K562 (cell line): ENCODE measurements around the gene LRRC25. TPM values are rescaled to one million over a fixed set of nuclear protein-coding genes. Genes with fewer than 3 reads are reported as not detected.

Experiments used
- ADNP ChIP-seq: fragments of 200-800 bp; sonication (Bioruptor generic); IDR thresholded peaks from 2 replicates; pipeline ENCODE4 v1.6.1; 2016; ENCODE audit warnings: missing genetic modification characterization, missing compliant biosample characterization
- CBFA2T3 ChIP-seq: fragments of 450-650 bp; IDR thresholded peaks from 2 replicates; pipeline ENCODE4 v1.6.1; 2017
- CREM ChIP-seq: IDR thresholded peaks from 2 replicates; pipeline ENCODE4 v1.6.1; 2014; ENCODE audit warnings: antibody characterized with exemption, low read depth
- EP300 ChIP-seq: IDR thresholded peaks from 2 replicates; pipeline ENCODE4 v1.6.1; 2012; ENCODE audit warnings: low read length, improper control_type of control experiment
- FOXJ2 ChIP-seq: fragments of 200-800 bp; sonication (Bioruptor generic); IDR thresholded peaks from 2 replicates; pipeline ENCODE4 v1.6.1; 2016; ENCODE audit warnings: missing genetic modification characterization, missing compliant biosample characterization
- HMGN3 ChIP-seq: IDR thresholded peaks from 2 replicates; pipeline ENCODE4 v1.6.1; 2011; ENCODE audit warnings: borderline replicate concordance, low read depth, mild to moderate bottlenecking, mixed read lengths, low read length; ENCODE audit not compliant: insufficient read length; ENCODE audit errors: extremely low read depth
- IRF2 ChIP-seq: sonication (generic); formaldehyde crosslinking; IDR thresholded peaks from 2 replicates; pipeline ENCODE4 v1.8.1; 2022; ENCODE audit warnings: mild to moderate bottlenecking, missing genetic modification reagents
- JUND ChIP-seq, 2 experiments: IDR thresholded peaks; 2 replicates in 1 of 2; 3 replicates in 1 of 2; pipeline ENCODE4 v1.6.1; 2011; ENCODE audit warnings: borderline replicate concordance in 2 of 2, low read depth in 2 of 2, low read length in 2 of 2, improper control_type of control experiment in 1 of 2, missing biosample characterization in 1 of 2, missing genetic modification characterization in 1 of 2, missing genetic modification reagents in 1 of 2
- KLF10 ChIP-seq: fragments of 250-450 bp; sonication (Bioruptor Pico); IDR thresholded peaks from 2 replicates; pipeline ENCODE4 v1.6.1; 2021; ENCODE audit warnings: matching md5 sums
- KLF16 ChIP-seq: IDR thresholded peaks from 2 replicates; pipeline ENCODE4 v1.6.1; 2016; ENCODE audit warnings: antibody characterized with exemption
- PCBP1 ChIP-seq: fragments of 200-400 bp; formaldehyde crosslinking; IDR thresholded peaks from 2 replicates; pipeline ENCODE4 v1.6.1; 2018; ENCODE audit warnings: mild to moderate bottlenecking, low read depth, low read length; ENCODE audit not compliant: poor library complexity, severe bottlenecking
- PTBP1 ChIP-seq: fragments of 200-400 bp; formaldehyde crosslinking; IDR thresholded peaks from 2 replicates; pipeline ENCODE4 v1.6.1; 2017; ENCODE audit warnings: low read depth, low read length
- SNRNP70 ChIP-seq: fragments of 200-400 bp; formaldehyde crosslinking; optimal IDR thresholded peaks from 2 replicates; pipeline ENCODE3; 2017; ENCODE audit warnings: low read depth, low read length
- SP1 ChIP-seq: sonication (generic); formaldehyde crosslinking; IDR thresholded peaks from 2 replicates; pipeline ENCODE4 v1.8.1; 2022; ENCODE audit warnings: mild to moderate bottlenecking, missing genetic modification reagents
- SUPT5H ChIP-seq: fragments of 450-650 bp; IDR thresholded peaks from 2 replicates; pipeline ENCODE4 v1.6.1; 2016
- YY1 ChIP-seq, 3 experiments: IDR thresholded peaks; 2 replicates each; pipeline ENCODE4 v1.6.1; 2011; ENCODE audit warnings: low read length in 2 of 3, mild to moderate bottlenecking in 2 of 3, moderate library complexity in 2 of 3, borderline replicate concordance in 1 of 3, control low read depth in 1 of 3, low read depth in 1 of 3; ENCODE audit not compliant: insufficient read depth in 3 of 3, insufficient replicate concordance in 2 of 3, control insufficient read depth in 1 of 3, insufficient read length in 1 of 3; ENCODE audit errors: extremely low read depth in 1 of 3
- ZNF23 ChIP-seq: fragments of 250-450 bp; sonication (Bioruptor Pico); IDR thresholded peaks from 2 replicates; pipeline ENCODE4 v1.4.0; 2020; ENCODE audit warnings: mild to moderate bottlenecking
- polyA plus RNA-seq, 8 experiments: library from polyadenylated mRNA; depleted of rRNA in 4 of 8; stranded (reverse) in 5 of 8; unstranded in 3 of 8; fragments of >200 nt; fragmentation: Nextera tagmentation in 2 of 8; fragmentation: Illumina TruSeq in 1 of 8; extraction: Ambion mirVana in 2 of 8; extraction: Trizol in 1 of 8; gene quantifications; 2 replicates each; pipeline versions ENCODE4 v1.2.1 to v1.2.3, GENCODE V29; 2011 to 2014; ENCODE audit warnings: inconsistent platforms in 1 of 8, missing spikeins in 1 of 8
- total RNA-seq, 7 experiments: library from RNA; depleted of rRNA in 6 of 7; stranded (reverse); fragments of >200 nt in 6 of 7; fragmentation: Illumina TruSeq in 2 of 7; extraction: Trizol in 2 of 7; gene quantifications; 2 replicates each; pipeline versions ENCODE4 v1.2.1 to v1.2.3, GENCODE V29; 2011 to 2021; ENCODE audit warnings: low replicate concordance in 1 of 7
- TF ChIP-seq, protein P1 (sequence below): sonication (generic); formaldehyde crosslinking; IDR thresholded peaks from 2 replicates; pipeline ENCODE4 v1.8.1; 2022; ENCODE audit warnings: missing genetic modification reagents
- TF ChIP-seq, protein P2 (sequence below): sonication (generic); formaldehyde crosslinking; IDR thresholded peaks from 2 replicates; pipeline ENCODE4 v1.8.1; 2023; ENCODE audit warnings: mild to moderate bottlenecking, missing genetic modification reagents
- TF ChIP-seq, protein P3 (sequence below), 2 experiments: fragments of 150-350 bp in 1 of 2; IDR thresholded peaks; 2 replicates each; pipeline ENCODE4 v1.6.1; 2012 to 2016; ENCODE audit warnings: low read depth in 2 of 2, low read length in 2 of 2, mild to moderate bottlenecking in 1 of 2, moderate library complexity in 1 of 2
- TF ChIP-seq, protein P4 (sequence below): fragments of 250-450 bp; sonication (Bioruptor Pico); IDR thresholded peaks from 2 replicates; pipeline ENCODE4 v1.8.0; 2022; ENCODE audit warnings: moderate library complexity, mild to moderate bottlenecking, inconsistent platforms

Gene LRRC25
- total and polyA plus RNA-seq, 9 of the 15 experiments (the other 6 are each of a cell fraction or from before 2014, with no cell fraction given) = 0.07 to 0.36 (median 0.10) TPM; not detected in 3

DNA sequence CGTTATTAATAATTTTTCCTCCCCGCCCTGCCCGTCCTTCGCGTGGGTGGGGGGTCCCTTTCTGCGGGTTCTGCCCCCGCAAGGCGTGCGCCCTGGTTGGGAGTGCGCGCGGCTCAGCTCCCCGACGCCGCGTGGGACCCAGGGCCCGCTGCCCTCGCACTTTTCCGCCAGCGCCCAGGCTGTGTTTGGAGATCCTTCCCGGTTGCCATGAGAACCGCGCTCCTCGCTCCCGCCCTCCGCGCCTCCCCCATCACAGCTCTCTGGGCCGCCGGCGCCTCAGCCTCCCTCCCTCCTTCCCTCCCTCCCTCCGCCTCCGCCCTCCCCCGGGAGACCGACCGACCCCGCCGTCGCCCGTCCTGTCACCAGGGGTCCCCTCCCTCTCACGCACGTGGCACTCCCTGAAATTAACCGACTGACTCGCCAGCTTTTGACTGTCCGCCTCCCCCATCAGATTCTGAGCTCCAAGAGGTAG is 19.4 kb upstream of the LRRC25 start (continued):
- TF ChIP-seq JUND (IDR thresholded peaks at IDR 0.05; ENCODE audit: borderline replicate concordance, low read depth, low read length) = peak; percentile 31; the same call in 1 of the 2 replicates
- no peak for TF ChIP-seq JUND (tag; IDR thresholded peaks at IDR 0.05; ENCODE audit: borderline replicate concordance, low read depth, low read length)
- TF ChIP-seq PTBP1 = peak; percentile 10; the same call in 1 of the 2 replicates
- TF ChIP-seq, protein P1, sequence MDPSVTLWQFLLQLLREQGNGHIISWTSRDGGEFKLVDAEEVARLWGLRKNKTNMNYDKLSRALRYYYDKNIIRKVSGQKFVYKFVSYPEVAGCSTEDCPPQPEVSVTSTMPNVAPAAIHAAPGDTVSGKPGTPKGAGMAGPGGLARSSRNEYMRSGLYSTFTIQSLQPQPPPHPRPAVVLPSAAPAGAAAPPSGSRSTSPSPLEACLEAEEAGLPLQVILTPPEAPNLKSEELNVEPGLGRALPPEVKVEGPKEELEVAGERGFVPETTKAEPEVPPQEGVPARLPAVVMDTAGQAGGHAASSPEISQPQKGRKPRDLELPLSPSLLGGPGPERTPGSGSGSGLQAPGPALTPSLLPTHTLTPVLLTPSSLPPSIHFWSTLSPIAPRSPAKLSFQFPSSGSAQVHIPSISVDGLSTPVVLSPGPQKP (CRISPR knock-in tag) = no peak
- TF ChIP-seq CBFA2T3 = no peak
- TF ChIP-seq, protein P2, sequence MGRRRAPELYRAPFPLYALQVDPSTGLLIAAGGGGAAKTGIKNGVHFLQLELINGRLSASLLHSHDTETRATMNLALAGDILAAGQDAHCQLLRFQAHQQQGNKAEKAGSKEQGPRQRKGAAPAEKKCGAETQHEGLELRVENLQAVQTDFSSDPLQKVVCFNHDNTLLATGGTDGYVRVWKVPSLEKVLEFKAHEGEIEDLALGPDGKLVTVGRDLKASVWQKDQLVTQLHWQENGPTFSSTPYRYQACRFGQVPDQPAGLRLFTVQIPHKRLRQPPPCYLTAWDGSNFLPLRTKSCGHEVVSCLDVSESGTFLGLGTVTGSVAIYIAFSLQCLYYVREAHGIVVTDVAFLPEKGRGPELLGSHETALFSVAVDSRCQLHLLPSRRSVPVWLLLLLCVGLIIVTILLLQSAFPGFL (CRISPR knock-in tag) = peak; percentile 89; the same call in 1 of the 2 replicates
- no peak for TF ChIP-seq HMGN3
- TF ChIP-seq, protein P3, sequence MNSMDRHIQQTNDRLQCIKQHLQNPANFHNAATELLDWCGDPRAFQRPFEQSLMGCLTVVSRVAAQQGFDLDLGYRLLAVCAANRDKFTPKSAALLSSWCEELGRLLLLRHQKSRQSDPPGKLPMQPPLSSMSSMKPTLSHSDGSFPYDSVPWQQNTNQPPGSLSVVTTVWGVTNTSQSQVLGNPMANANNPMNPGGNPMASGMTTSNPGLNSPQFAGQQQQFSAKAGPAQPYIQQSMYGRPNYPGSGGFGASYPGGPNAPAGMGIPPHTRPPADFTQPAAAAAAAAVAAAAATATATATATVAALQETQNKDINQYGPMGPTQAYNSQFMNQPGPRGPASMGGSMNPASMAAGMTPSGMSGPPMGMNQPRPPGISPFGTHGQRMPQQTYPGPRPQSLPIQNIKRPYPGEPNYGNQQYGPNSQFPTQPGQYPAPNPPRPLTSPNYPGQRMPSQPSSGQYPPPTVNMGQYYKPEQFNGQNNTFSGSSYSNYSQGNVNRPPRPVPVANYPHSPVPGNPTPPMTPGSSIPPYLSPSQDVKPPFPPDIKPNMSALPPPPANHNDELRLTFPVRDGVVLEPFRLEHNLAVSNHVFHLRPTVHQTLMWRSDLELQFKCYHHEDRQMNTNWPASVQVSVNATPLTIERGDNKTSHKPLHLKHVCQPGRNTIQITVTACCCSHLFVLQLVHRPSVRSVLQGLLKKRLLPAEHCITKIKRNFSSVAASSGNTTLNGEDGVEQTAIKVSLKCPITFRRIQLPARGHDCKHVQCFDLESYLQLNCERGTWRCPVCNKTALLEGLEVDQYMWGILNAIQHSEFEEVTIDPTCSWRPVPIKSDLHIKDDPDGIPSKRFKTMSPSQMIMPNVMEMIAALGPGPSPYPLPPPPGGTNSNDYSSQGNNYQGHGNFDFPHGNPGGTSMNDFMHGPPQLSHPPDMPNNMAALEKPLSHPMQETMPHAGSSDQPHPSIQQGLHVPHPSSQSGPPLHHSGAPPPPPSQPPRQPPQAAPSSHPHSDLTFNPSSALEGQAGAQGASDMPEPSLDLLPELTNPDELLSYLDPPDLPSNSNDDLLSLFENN (IDR thresholded peaks at IDR 0.05; ENCODE audit: low read depth in 2 of 2, low read length in 2 of 2) = 0 out of 4 replicates have a peak, but pooled peaks of 1 of the 2 experiments have one; percentile 20
- TF ChIP-seq SP1 (CRISPR knock-in tag) = peak; percentile 2; the same call in 1 of the 2 replicates
- peak; percentile 33 for TF ChIP-seq CREM
- TF ChIP-seq ADNP (tag) = no peak
- TF ChIP-seq PCBP1 = peak; percentile 75
- 0 out of 2 replicates have a peak, but pooled peaks have one; percentile 24 for TF ChIP-seq SUPT5H
- TF ChIP-seq KLF10 = no peak
- 0 out of 2 replicates have a peak, but pooled peaks have one; percentile 9 for TF ChIP-seq EP300
- TF ChIP-seq FOXJ2 (tag) = peak; percentile 98
- TF ChIP-seq SNRNP70 = no peak
- no peak for TF ChIP-seq KLF16
- TF ChIP-seq IRF2 = no peak
- TF ChIP-seq YY1 (IDR thresholded peaks at IDR 0.05; ENCODE audit: borderline replicate concordance in 1 of 3, control insufficient read depth in 1 of 3, extremely low read depth in 1 of 3, insufficient read depth in 3 of 3, insufficient read length in 1 of 3, insufficient replicate concordance in 2 of 3, low read depth in 1 of 3, low read length in 2 of 3) = peak in 1 of 3 experiments; percentile 62
- no peak for TF ChIP-seq ZNF23
- TF ChIP-seq, protein P4, sequence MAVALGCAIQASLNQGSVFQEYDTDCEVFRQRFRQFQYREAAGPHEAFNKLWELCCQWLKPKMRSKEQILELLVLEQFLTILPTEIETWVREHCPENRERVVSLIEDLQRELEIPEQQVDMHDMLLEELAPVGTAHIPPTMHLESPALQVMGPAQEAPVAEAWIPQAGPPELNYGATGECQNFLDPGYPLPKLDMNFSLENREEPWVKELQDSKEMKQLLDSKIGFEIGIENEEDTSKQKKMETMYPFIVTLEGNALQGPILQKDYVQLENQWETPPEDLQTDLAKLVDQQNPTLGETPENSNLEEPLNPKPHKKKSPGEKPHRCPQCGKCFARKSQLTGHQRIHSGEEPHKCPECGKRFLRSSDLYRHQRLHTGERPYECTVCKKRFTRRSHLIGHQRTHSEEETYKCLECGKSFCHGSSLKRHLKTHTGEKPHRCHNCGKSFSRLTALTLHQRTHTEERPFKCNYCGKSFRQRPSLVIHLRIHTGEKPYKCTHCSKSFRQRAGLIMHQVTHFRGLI (CRISPR knock-in tag) = no peak
